Lower leg skin (tissue), 3 donors: ENCODE measurements around the gene CLIC4.

ENCODE experiments used
- POLR2A ChIP-seq, 2 donors: fragments of 450-650 bp; IDR thresholded peaks; one replicate each; pipeline ENCODE4 v1.6.1; 2016 to 2017; ENCODE audit warnings: antibody characterized with exemption in 2 of 2, mild to moderate bottlenecking in 1 of 2, moderate library complexity in 1 of 2
- TF ChIP-seq, protein P1 (sequence below), 3 donors: fragments of 450-650 bp; IDR thresholded peaks; one replicate each; pipeline ENCODE4 v1.5.1; 2016; ENCODE audit warnings: antibody characterized with exemption in 3 of 3, mild to moderate bottlenecking in 3 of 3, moderate library complexity in 2 of 3

GRCh38 chr1:24864370-24864777 lies 119.1 kb downstream of the CLIC4 start:
- TF ChIP-seq, protein P1, sequence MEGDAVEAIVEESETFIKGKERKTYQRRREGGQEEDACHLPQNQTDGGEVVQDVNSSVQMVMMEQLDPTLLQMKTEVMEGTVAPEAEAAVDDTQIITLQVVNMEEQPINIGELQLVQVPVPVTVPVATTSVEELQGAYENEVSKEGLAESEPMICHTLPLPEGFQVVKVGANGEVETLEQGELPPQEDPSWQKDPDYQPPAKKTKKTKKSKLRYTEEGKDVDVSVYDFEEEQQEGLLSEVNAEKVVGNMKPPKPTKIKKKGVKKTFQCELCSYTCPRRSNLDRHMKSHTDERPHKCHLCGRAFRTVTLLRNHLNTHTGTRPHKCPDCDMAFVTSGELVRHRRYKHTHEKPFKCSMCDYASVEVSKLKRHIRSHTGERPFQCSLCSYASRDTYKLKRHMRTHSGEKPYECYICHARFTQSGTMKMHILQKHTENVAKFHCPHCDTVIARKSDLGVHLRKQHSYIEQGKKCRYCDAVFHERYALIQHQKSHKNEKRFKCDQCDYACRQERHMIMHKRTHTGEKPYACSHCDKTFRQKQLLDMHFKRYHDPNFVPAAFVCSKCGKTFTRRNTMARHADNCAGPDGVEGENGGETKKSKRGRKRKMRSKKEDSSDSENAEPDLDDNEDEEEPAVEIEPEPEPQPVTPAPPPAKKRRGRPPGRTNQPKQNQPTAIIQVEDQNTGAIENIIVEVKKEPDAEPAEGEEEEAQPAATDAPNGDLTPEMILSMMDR (IDR thresholded peaks at IDR 0.05) = no peak
- TF ChIP-seq POLR2A (IDR thresholded peaks at IDR 0.05) = no peak
